AG04450 (cell line): ENCODE results near the gene ROCK2. TPM values are rescaled to one million over a fixed set of nuclear protein-coding genes. Genes with fewer than 3 reads are reported as not detected.

Experiments used
- CTCF ChIA-PET: fragments of 300-600, 350-600 bp; formaldehyde crosslinking; extraction: SDS; loops from one replicate; lab custom pipeline; 2022; ENCODE audit warnings: antibody characterized with exemption, inconsistent platforms; lab: Charles Lee
- POLR2A ChIA-PET: fragments of 350-600 bp; formaldehyde crosslinking; extraction: SDS; loops from one replicate; lab custom pipeline; 2021; ENCODE audit warnings: antibody characterized with exemption, inconsistent platforms; lab: Yijun Ruan, JAX
- DNase-seq: peaks from one replicate; pipeline ENCODE4 v3.0.0-alpha.2; 2011; ENCODE audit warnings: low read depth, low spot score
- H3K27ac ChIP-seq: one replicate; pipeline ENCODE4 v1.5.1; 2012; ENCODE audit warnings: low read depth, low read length, control low read depth
- H3K27me3 ChIP-seq: one replicate; pipeline ENCODE4 v1.6.0; 2012; ENCODE audit warnings: low read length; ENCODE audit not compliant: control insufficient read depth, insufficient read depth
- H3K4me3 ChIP-seq: 2 replicates; pipeline ENCODE4 v1.5.1; 2011; ENCODE audit warnings: mild to moderate bottlenecking, low read depth, low read length, control low read depth
- H3K9me3 ChIP-seq: 2 replicates; pipeline ENCODE4 v1.5.1; 2012; ENCODE audit warnings: low read length; ENCODE audit not compliant: control insufficient read depth, insufficient read depth
- CTCF ChIP-seq: IDR thresholded peaks from 2 replicates; pipeline ENCODE4 v1.5.1; 2011; ENCODE audit warnings: low read depth, low read length, control low read depth, inconsistent platforms
- polyA plus RNA-seq: library from polyadenylated mRNA; depleted of rRNA; stranded (reverse); fragments of >200 nt; gene quantifications from 2 replicates; pipeline ENCODE4 v1.2.3, GENCODE V29; 2011

Gene ROCK2
- polyA plus RNA-seq, 1 experiment: 28.2 TPM

DNA sequence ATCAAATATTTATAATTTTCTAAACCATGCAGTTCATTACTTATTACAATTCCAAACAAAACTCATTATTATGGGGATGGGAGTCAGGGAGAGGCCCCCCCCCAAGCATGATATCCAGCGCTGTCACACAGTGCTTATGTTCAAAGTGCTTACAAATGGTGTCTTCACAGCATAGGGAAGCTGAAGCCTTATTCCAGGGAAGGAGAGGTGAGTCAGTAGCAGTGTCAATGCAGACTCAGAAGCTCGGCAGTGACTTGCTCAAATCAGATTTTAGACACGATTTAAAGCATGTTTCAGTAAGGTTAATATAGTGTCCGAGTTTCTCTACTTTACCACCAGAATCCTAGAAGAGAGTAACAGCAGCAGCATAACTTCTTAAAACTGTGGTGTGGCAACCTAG, 164.5 kb downstream of the ROCK2 start:
- TF ChIP-seq CTCF: no peak
- H3K4me3 ChIP-seq: no peak overlapping the region
- H3K27ac ChIP-seq: no peak overlapping the region
- DNase-seq: no peak
- CTCF ChIA-PET: no interaction called here
- H3K27me3 ChIP-seq: no peaks in the 10 kb centered on the region
- POLR2A ChIA-PET: interaction anchor here (0.6 kb wide), 1 partner anchor 11 kb away, joined by 4 read pairs; no protein-coding TSS in a partner anchor
- no peaks in the 10 kb centered on the region for H3K9me3 ChIP-seq

DNA sequence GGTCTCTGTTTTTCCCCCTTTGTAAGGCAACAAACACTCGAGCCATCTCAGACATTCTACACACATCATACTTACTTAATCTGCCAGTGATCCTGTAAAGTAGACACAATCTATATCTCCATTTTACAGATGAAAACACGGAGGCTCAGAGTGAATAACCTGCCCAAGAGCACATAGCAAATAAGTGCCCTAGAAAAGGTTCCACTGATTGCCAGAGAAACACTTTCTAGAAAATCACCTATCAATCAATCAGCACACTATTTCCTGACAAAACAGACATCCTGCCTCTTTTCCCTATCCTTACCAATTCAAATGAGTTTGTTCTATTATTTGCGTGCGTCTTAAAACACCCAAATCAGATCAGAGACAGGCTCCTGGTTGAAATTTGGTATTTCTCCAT, 165.2 kb downstream of the ROCK2 start:
- H3K4me3 ChIP-seq: no peak overlapping the region
- no peaks in the 10 kb centered on the region for H3K27me3 ChIP-seq
- H3K27ac ChIP-seq: no peak overlapping the region
- TF ChIP-seq CTCF: no peak
- no peaks in the 10 kb centered on the region for H3K9me3 ChIP-seq
- CTCF ChIA-PET: no interaction called here
- no peak for DNase-seq
- POLR2A ChIA-PET: no interaction called here

GRCh38 chr2:11177871-11178690, 166.4 kb downstream of the ROCK2 start:
- Histone ChIP-seq H3K27me3 (no peaks in the 10 kb centered on the region), H3K9me3 (no peaks in the 10 kb centered on the region), H3K27ac (no peak overlapping the region), H3K4me3 (no peak overlapping the region)
- TF ChIP-seq CTCF: no peak
- POLR2A ChIA-PET: interaction anchor here (0.6 to 0.7 kb wide), 2 partner anchors 33 to 265 kb away, joined by 3 read pairs; no protein-coding TSS in a partner anchor
- DNase-seq: no peak
- CTCF ChIA-PET: interaction anchor here (1.1 to 1.3 kb wide), 3 partner anchors 45 to 346 kb away, joined by 3 to 4 read pairs (median 4); a partner anchor contains a TSS

- no peak for DNase-seq
- H3K27me3 ChIP-seq: no peaks in the 10 kb centered on the region
- TF ChIP-seq CTCF: no peak
- H3K27ac ChIP-seq: no peak overlapping the region
- H3K4me3 ChIP-seq: no peak overlapping the region
- POLR2A ChIA-PET: interaction anchor here (1.0 to 1.1 kb wide), 2 partner anchors 20 to 42 kb away, joined by 3 to 6 read pairs; partner anchors contain the start of gene SLC66A3
- CTCF ChIA-PET: interaction anchor here (1.0 kb wide), 1 partner anchor 236 kb away, joined by 4 read pairs; no protein-coding TSS in a partner anchor
- H3K9me3 ChIP-seq: no peaks in the 10 kb centered on the region
Measured at GRCh38 chr2:11175293-11175795, 169.1 kb downstream of the ROCK2 start.

DNA sequence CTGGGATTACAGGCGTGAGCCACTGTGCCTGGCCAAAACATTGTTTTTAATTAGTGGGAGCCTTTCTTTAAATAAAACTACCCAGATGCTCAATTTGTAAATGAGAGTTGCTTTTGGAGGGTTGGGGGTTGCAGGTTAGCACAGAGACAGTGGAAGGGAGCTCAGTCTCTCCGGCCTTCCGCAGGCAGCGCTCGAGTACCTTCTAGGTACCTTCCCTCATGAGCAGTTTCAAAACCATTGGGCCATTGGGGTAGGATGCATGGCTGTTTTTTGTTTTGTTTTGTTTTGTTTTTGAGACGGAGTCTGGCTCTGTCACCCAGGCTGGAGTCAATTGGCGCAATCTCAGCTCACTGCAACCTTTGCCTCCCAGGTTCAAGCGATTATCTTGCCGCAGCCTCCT, 170.2 kb downstream of the ROCK2 start:
- CTCF ChIA-PET: interaction anchor here (0.9 to 1.1 kb wide), 2 partner anchors 42 to 342 kb away, joined by 3 to 6 read pairs; no protein-coding TSS in a partner anchor
- Histone ChIP-seq H3K27me3 (no peaks in the 10 kb centered on the region), H3K4me3 (no peak overlapping the region), H3K9me3 (no peaks in the 10 kb centered on the region), H3K27ac (no peak overlapping the region)
- TF ChIP-seq CTCF: no peak
- DNase-seq: no peak
- POLR2A ChIA-PET: interaction anchor here (1.4 kb wide), 1 partner anchor 19 kb away, joined by 6 read pairs; the partner anchor contains the start of gene SLC66A3
